SIG-M5 treated with dmso at 0.1 percent for 504 hours (cell line): ENCODE data around the gene PPBP.
"Not testable (repeated sequence)": the region's sequence is repeated elsewhere in the genome, so short reads cannot be mapped to it uniquely, and the experiment has no call there.

Source experiments
- DNase-seq: peaks from one replicate; lab custom pipeline; 2025; ENCODE audit not compliant: unreplicated experiment; lab: John Stamatoyannopoulos, UW

Gene PPBP

DNA sequence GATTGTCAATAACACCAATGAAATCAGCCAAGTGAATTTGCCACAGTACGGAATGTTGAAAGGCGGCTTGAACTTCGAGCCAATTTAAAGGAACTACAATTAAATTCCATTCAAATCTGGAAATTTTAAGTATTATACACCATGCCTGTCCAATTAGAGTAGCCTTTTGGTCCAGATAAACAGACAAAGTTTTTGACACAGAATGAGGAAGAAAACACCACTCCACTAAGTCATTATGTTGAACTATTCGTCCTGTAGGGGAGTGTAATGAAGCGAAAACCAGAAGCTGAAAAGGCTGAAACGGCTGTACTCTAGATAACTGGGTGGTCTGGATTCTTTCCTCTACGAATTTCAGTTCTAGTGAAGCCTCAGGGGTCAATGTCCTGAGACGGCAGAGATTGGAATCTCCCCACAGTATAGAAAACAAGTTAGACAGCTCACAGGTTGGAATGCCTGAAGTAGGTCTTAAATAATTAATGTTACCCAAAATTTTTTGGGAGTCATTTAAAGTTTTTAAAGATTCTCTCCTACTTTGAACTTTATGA, 37.5 kb downstream of the PPBP start:
- not testable (repeated sequence) for DNase-seq

DNA sequence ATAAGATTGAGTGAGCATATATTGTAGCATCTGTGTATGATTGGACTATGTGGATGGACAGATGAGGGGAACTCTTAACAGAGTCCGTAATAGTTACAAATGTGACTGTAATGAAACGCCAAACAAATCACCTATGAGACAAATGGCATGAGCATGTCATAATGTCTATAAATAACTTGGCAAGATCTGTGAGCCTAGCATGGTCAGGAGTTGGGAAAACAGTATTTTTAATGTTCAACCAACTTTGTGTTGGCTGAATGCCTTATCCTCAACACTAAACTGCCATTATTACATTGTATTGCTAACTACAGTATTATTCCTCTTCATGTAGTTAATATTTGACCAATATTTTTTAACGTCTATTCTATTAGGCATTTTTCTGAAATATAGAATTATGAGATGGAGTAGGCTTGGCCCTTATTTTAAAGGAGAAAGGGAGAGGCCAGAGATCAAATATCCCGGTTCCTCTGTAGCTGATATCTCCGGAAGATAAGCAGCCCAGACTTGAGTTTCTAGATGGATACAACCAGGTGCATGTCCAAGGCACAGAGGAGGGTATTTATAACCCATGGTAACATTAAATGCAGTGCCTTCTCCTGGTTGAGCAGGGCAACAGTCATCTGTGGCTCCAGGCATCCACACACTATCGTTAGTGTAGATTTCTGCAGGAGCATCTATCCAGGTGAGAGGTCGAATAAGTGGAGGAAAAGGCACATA, 38.8 kb downstream of the PPBP start:
- DNase-seq = no peak

DNA sequence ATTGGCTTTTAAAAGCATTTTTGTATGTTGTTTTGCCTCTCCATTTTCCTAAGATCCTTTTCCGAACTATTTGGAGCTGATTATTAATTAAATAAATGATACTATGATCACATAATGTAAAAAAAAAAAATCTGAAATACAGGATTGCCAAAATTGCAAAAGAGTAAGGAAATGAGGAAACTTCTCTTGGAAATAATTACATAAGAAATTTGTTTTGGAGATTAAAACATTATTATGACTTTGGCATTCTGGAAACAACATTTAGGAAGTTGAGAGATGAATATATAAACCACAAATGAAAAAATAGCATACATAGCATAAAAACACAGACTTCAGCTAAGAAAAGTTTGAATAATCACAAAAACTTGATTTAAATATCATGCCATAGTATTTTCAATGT, 39.7 kb downstream of the PPBP start:
- DNase-seq = no peak

DNA sequence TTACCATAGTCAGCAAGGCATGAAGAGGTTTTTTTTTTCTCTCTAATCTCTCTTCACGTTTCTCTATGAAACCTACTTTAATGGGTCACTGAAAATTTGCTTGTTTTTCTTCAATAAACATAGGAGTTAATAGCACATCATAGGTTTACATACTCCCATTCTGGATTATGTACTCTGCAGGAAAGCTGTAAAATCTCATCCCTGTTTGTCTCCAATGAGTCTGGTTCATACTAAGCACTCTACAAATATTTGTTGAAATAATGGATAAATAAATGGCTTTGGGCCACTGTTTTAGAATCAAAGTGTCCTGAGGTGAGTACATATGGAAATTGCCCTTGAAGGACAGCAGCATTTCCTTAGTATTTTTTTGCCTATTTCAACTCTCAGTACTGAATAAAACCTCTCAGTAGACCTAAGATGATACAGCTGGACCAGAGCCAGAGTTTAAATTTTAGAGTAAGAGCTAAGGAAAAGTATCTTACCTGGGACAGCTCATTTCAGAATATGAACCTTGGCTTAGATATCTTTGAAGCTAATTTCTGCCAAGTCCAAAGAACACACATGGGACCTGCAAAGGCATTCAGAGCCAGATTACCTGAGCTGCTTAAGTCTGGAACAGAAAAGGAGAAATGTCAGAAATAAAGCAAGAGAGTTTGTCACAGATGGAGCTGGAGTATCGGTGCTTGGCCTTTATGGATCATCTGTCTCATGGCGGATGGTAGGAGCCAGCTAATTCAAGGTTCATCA, 40.6 kb downstream of the PPBP start:
- no peak for DNase-seq

DNA sequence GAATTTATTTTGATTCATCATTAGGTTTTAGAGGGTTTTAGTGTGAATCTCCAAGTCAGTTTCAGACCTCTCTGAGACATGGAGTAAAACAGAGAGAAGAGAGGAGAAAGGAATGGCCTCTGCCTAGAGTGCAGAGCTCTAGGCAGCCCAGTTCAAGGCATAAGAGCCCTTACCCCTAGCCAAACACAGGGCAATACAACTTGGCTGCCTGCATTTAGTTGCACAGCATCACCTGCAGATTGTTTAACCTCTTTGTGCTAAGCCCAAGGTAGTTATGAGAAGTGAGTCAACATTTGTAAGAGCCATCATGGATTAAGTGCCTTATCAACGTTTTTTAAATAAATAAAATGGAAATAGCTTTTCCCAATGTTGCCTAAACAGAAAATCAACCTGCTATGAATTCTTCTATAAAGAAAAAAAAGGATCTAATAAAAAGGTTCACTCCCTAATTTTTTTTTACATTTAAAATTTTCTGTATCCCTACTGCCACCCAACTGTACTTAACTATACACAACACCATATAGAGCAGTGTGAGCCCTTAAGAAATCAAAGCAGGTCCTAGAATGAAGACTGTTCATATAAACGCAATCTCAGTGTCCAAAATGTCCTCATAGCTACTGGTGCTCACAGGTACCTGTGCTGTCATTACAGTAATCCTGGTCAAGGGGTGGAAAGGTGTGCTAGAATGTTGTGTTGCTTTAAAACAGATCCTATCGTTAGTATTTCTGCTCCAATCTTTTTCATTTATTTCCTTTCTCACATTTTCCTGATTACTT, 42.1 kb downstream of the PPBP start:
- no peak for DNase-seq

DNA sequence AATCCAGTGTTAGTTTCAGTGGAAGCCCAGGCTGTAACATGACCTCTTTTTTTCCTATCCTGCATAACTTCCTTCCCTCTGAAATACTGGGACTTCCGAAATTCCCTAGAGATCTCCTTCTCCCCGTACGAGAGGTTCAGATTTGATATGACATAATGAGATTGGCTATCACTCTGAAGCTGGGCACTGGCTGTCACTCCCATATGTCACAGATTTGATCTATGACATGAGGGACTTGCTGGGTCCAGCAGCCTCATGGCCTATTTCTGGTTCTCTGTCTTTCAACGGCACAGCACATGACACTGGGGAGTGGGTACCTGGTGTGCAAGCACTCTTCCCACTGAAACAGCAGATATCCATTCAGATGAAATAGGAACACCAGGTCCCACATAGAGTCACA, 42.9 kb downstream of the PPBP start:
- no peak for DNase-seq

DNA sequence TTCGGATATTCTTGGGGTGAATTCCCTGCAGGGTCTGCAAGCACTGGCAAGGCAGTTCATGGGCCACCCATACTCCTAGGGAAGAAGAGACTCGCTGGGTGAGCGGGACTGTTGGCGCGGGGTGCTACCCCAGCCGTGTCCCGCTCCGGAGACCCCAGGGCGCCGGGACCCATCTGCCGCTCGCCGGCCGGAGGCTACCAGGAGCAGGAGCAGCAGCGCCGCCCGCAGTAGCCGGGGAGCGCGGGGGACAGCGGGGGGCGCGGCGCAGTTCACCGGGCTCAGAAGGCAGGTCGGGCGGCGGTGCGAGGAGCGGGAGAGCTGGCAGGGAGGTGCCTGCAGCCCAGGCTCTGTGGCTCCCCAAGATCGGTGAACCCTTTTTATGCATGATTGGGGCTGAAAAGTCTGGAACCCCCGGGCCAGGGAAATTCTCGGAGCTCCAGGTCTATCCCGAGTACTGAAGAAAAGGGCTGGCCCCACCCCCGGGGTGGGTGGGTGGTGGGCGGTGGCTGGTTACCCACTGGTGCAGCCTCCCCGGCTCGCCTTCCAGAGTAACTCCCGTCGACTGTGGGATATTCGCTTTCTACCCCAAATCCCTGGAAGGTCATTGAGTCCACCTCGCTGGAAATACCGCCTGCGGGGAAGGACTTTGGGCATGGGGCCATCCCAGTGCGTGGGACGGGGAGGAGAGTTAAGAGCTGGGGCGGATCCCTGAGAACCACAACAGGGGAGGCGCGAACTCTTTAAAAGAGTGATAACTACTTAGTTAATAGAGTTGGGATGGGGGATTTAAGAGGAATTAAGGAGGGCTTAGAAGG, 43.7 kb downstream of the PPBP start:
- DNase-seq = no peak

DNA sequence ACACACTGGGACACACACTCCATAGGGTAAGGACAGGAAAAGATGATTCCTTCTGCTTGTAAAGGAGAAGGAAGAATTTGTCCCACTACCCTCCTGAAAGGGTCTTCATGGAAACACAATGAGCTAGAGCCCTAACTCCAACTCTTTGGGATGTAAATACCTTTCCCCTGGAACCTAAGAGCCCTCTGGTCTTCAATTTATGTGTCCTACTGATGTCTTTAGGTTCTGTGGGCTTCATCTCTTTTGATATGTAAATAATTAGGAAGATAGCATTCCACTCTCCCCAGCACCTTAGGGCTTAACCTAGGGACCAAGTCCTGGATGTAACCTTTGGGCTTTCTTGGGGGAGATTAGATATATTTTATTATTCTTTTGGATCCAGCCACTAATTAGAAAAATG, 44.4 kb downstream of the PPBP start:
- no peak for DNase-seq

DNA sequence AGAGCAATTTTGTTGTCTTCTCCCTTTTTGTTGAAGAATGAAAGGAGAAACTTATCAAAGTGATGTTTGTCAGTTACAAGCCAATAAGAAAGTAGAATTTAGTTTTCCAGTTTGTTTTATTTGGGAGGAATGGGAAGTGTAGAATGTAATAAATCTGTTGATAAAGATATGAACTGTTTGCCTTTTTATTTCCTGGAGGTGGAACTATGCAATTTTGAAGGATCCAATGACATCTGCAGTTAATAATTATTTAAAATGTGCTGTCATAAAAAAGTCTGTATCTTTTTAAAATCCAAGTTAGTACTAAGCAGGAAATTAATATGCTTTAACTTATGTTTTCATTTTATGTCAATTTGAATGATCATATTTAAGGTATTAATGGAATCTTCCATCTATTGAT, 51.0 kb downstream of the PPBP start:
- no peak for DNase-seq
